GM18519 (cell line): ENCODE results near the gene ATP6V0E1.

Source experiments
- ATAC-seq: cut with Tn5 transposase; IDR thresholded peaks from one replicate; pipeline ENCODE4 v1.9.1; 2021; ENCODE audit warnings: mild to moderate bottlenecking, moderate library complexity; ENCODE audit not compliant: unreplicated experiment, low FRiP score

Gene ATP6V0E1

DNA sequence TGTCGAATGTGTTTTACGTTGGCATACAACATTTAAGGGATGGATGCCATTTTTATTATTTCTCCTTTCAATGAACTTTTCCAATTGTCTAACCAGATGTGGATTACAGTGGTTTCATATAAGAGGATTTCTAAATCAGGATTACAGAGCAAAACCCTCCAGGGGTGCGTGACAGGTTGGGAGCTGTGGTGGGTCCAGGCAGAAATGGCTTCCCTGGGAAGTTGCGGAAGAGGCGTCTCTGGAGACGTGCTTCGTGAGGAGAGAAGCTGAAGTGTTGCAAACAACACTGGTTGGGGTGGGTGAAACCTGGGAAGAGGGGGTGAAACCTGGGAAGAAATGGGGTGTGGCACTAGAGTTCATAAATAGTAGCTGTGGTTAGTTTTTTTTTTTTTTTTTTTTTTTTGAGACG, 28.8 kb upstream of the ATP6V0E1 start:
- no peak for ATAC-seq

- no peak for ATAC-seq
These were observed 27.3 kb upstream of the ATP6V0E1 start for GRCh38 chr5:172956228-172956627.

- no peak for ATAC-seq
These were observed 26.6 kb upstream of the ATP6V0E1 start for GRCh38 chr5:172956936-172957335.

GRCh38 chr5:172957458-172957857, 26.1 kb upstream of the ATP6V0E1 start:
- ATAC-seq: no peak

DNA sequence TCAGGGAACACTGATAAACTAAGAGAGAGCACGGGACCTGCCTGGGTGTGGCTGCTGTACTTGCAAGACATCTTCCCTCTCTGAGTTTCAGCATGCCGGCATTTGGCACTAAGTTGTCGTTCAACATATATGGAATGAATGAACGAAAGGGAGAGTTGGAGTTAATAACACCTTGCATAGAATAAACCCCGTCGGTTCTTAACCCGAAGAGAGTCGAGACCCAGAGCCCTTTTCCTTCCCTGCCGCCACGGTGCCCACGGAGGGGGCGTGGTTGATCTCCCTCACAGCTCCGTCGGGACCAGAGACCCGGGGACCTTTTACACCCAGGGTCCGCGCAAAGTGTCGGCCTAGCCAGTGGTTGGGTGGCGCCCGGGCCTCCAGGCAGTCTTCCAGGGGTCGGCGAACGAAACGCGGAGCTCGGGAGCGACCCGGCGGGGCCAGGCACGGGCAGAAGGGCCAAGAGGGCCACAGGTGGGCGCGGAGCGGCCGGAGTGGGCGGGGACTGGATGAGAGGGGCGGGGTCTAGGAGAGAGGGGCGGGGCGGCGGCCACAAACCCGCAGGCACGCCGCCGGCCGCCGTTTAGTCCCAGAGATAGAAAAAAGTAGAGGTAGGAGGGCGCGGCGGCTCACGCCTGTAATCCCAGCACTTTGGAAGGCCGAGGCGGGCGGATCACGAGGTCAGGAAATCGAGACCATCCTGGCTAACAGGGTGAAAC, 25.1 kb upstream of the ATP6V0E1 start:
- ATAC-seq: no peak

- ATAC-seq: no peak
These were observed 23.5 kb upstream of the ATP6V0E1 start for GRCh38 chr5:172959824-172960799.

- ATAC-seq: no peak
These were observed 13.7 kb upstream of the ATP6V0E1 start for GRCh38 chr5:172969921-172970320.

- no peak for ATAC-seq
These were observed 12.1 kb upstream of the ATP6V0E1 start for GRCh38 chr5:172971482-172971881.

DNA sequence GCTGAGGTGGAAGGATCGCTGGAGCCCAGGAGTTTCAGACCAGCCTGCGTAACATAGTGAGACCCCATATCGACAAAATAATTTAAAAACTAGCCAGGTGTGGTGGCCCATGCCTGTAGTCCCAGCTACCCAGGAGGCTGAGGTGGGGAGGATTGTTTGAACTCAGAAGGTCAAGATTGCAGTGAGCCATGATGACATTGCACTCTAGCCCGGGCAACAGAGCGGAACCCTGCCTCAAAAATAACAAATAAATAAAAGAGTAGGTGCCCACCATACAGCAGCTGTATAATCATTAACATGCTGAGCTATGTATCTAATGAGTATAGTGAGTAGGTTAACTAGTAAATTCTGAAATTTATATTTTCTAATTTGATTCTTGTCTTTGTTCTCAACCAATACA, 11.0 kb upstream of the ATP6V0E1 start:
- ATAC-seq: no peak

GRCh38 chr5:172973127-172973916, 10.2 kb upstream of the ATP6V0E1 start:
- ATAC-seq: no peak

- no peak for ATAC-seq
These were observed 9.6 kb upstream of the ATP6V0E1 start for GRCh38 chr5:172973931-172974330.

GRCh38 chr5:172975289-172975688, 8.3 kb upstream of the ATP6V0E1 start:
- no peak for ATAC-seq

GRCh38 chr5:172979778-172980177, 3.8 kb upstream of the ATP6V0E1 start:
- ATAC-seq: no peak

GRCh38 chr5:172981931-172982330, 1.6 kb upstream of the ATP6V0E1 start:
- ATAC-seq: no peak

- ATAC-seq: peak; percentile 46
These were observed 828 bp downstream of the ATP6V0E1 start for GRCh38 chr5:172984244-172984953.

DNA sequence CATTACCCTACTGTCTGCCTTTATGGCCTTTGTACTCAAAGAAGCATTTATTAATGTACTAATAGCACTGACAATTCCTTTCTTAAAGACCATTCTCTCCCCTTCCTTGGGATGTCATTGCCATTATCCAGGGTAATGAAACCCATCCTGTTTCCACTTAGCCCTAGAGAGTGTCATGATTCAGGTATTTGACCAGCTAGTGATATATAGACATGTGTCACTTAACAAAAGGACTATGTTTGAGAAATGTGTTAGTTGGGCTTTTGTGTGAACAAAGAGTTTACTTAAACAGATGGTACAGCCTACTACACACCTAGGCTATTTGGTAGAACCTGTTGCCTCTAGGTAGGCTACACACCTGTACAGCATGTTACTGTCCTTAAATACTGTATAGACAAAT, 2.0 kb downstream of the ATP6V0E1 start:
- no peak for ATAC-seq

GRCh38 chr5:172988276-172988675, 4.7 kb downstream of the ATP6V0E1 start:
- no peak for ATAC-seq

DNA sequence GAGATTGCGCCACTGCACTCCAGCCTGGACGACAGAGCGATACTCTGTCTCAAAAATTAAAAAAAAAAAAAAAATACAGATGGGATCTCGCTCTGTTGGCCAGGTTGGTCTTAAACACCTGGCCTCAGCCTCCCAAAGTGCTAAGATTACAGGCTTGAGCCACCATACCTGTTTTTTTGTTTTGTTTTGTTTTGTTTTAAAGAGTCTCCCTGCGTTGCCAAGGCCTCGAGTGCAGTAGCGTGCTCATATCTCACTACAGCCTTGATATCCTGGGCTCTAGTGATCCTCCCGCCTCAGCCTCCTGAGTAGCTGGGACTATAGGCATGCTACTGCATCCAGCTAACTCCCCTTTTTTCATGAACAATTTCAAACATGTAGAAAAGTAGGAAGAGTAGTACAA, 7.2 kb downstream of the ATP6V0E1 start:
- ATAC-seq: no peak

- no peak for ATAC-seq
These were observed 10.8 kb downstream of the ATP6V0E1 start for GRCh38 chr5:172994405-172994804.

GRCh38 chr5:172999372-172999973, 15.9 kb downstream of the ATP6V0E1 start:
- ATAC-seq: no peak
